UCSD-AML1 (cell line): Measurements from ENCODE around the gene SRSF7.
"Not testable (repeated sequence)": the region's sequence is repeated elsewhere in the genome, so short reads cannot be mapped to it uniquely, and the experiment has no call there.

Source experiments
- DNase-seq: peaks from one replicate; lab custom pipeline; 2025; ENCODE audit not compliant: unreplicated experiment; lab: John Stamatoyannopoulos, UW

The SRSF7 gene

DNA sequence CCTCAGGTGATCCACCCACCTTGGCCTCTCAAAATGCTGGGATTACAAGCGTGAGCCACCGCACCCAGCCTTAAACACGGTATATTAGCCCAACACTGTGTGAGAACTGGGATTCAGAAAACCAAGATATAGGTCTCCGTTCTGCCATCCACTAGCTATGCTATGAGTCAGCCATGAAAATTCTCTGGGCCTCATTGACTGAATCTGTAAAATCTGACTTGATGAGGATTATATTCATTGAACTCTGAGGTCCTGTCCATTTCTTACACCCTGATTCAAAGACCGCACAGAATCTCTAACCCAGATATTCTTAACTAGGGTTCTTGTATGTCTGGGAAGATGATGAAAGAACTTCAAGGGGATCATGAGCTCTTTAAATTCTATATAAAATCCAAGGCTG, 47.8 kb downstream of the SRSF7 start:
- not testable (repeated sequence) for DNase-seq

DNA sequence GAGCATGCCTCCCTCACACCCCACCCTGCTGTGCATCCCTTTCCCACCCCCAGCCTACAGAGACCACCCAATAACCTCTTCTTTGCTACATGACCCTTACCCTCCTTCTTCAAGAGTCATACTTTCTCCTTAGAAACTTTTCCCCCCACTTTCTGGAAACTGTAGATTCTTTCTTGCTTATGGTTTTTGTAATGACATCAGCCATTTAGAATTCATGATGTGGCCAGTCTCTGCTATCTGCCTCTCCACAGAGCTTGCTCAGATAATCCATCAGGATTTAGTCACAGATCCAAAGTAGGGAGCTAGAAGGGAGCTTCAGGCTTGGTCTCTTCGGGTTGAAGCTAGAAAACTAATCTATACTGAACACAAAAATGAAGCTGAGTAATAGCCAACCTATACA, 48.7 kb downstream of the SRSF7 start:
- DNase-seq: no peak

DNA sequence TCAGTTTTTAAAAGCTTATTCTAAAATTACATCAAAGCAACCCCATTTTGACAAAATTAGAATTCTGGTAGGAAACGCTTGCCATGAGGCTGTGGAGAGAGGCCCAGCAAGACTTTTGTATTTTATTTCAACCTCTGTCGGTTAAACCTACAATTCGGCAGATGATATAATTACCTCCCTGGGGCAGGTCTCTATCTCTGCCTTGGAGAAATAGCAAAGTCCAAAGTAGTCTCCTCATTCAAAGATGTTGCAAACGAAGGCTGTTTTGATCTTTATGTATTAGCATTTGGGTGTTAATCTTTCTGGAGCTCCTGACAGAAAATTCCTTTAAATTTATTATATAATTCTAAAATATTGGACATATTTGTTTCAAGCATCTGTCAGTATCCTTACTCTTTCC, 49.6 kb downstream of the SRSF7 start:
- DNase-seq: no peak

DNA sequence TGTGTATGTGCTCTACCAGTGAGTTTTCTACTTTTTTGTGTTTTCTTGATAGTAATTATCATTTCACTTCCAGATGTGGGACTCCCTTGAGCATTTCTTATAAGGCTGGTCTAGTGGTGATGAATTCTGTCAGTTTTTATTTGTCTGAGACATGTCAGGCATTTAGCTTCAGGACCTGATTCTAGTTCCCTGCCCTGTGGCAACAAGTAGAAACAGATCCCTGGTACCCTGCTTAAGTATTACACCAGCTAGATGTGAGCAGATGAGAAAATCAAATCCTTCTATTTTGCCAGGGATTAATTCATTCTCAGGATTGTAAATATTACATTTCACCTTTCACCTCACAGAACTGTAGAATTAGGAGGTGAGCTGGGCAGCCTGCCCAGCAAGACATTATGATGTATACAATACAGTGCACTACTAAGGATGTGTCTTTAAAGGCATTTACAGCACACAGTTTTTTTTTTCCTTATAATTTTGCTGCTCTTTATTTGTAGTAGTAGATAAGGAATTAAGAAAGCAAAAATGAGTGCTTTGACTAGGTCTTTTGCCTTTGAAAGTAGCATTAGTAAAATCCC, 50.2 kb downstream of the SRSF7 start:
- no peak for DNase-seq

- DNase-seq: no peak
These were observed 50.9 kb downstream of the SRSF7 start for GRCh38 chr2:38700113-38700785.

DNA sequence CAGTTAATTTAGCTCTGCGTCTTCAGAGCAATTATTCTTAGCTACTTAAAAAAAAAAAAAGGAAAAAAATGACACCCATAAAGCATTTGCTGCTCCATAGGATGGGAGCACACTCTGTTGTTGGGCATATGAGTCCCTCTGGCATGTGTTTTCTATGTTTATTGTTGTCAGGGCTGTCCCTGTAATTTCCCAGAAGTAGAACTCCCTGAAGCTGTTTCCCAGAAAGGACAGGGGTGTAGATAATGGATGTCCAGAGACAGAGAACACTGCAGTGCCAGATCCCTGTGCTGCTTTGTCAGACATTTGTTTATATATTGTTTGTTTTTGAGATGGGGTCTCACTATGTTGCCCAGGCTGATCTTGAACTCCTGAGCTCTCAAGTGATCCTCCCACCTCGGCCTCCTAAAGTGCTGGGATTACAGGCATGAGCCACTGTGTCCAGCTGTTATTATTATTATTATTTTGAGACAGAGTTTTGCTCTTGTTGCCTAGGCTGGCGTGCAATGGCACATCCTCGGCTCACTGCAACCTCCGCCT, 52.6 kb downstream of the SRSF7 start:
- DNase-seq: no peak

- DNase-seq: no peak
These were observed 53.9 kb downstream of the SRSF7 start for GRCh38 chr2:38697116-38697840.
